HepG2 (cell line): Measurements from ENCODE around the gene TXNDC11. TPM values are rescaled to one million over a fixed set of nuclear protein-coding genes. Genes with fewer than 3 reads are reported as not detected.

ENCODE experiments used
- ESRRA ChIP-seq: sonication (generic); formaldehyde crosslinking; IDR thresholded peaks from 2 replicates; pipeline ENCODE4 v1.5.1; 2020; ENCODE audit warnings: mild to moderate bottlenecking, low read depth, missing genetic modification reagents
- ETV6 ChIP-seq: sonication (generic); formaldehyde crosslinking; conservative IDR thresholded peaks from 2 replicates; pipeline ENCODE4 v1.4.0; 2020; ENCODE audit warnings: missing genetic modification reagents
- FOSL2 ChIP-seq: sonication (generic); formaldehyde crosslinking; IDR thresholded peaks from 2 replicates; pipeline ENCODE4 v1.4.0; 2020; ENCODE audit warnings: missing genetic modification reagents
- HDAC6 ChIP-seq: fragments of 200-600 bp; sonication (generic); IDR thresholded peaks from 2 replicates; pipeline ENCODE4 v1.7.0; 2017; ENCODE audit warnings: mild to moderate bottlenecking, antibody characterized with exemption, low read length, low read depth
- HHEX ChIP-seq: IDR thresholded peaks from 2 replicates; pipeline ENCODE4 v1.6.1; 2016; ENCODE audit warnings: control low read depth
- KLF13 ChIP-seq: sonication (generic); formaldehyde crosslinking; IDR thresholded peaks from 2 replicates; pipeline ENCODE4 v1.4.0; 2020; ENCODE audit warnings: mild to moderate bottlenecking, missing genetic modification reagents
- NFAT5 ChIP-seq: sonication (generic); formaldehyde crosslinking; IDR thresholded peaks from 2 replicates; pipeline ENCODE4 v1.4.0; 2020; ENCODE audit warnings: missing genetic modification reagents
- NR3C1 ChIP-seq: sonication (generic); formaldehyde crosslinking; IDR thresholded peaks from 2 replicates; pipeline ENCODE4 v1.4.0; 2020; ENCODE audit warnings: missing genetic modification reagents
- SAFB2 ChIP-seq: sonication (generic); formaldehyde crosslinking; IDR thresholded peaks from 2 replicates; pipeline ENCODE4 v1.5.1; 2020; ENCODE audit warnings: missing genetic modification reagents, low read depth, mild to moderate bottlenecking, borderline replicate concordance
- SALL2 ChIP-seq: sonication (generic); formaldehyde crosslinking; IDR thresholded peaks from 2 replicates; pipeline ENCODE4 v1.8.1; 2023; ENCODE audit warnings: mild to moderate bottlenecking, missing genetic modification reagents, inconsistent platforms
- TAF15 ChIP-seq: fragments of 200-400 bp; formaldehyde crosslinking; IDR thresholded peaks from one replicate; pipeline ENCODE4 v1.6.1; 2018; ENCODE audit warnings: mild to moderate bottlenecking, low read depth, low read length; ENCODE audit not compliant: poor library complexity, severe bottlenecking
- ZIK1 ChIP-seq: sonication (generic); formaldehyde crosslinking; IDR thresholded peaks from 2 replicates; pipeline ENCODE4 v1.5.0; 2020; ENCODE audit warnings: mild to moderate bottlenecking, low read depth, missing genetic modification reagents, borderline replicate concordance
- ZNF207 ChIP-seq: fragments of 450-650 bp; IDR thresholded peaks from 2 replicates; pipeline ENCODE4 v1.6.1; 2016; ENCODE audit warnings: antibody characterized with exemption, borderline replicate concordance
- ZNF251 ChIP-seq: sonication (generic); formaldehyde crosslinking; IDR thresholded peaks from 2 replicates; pipeline ENCODE4 v1.9.0; 2021; ENCODE audit warnings: mild to moderate bottlenecking, missing genetic modification reagents
- ZNF34 ChIP-seq: sonication (generic); formaldehyde crosslinking; IDR thresholded peaks from 2 replicates; pipeline ENCODE4 v1.4.0; 2020; ENCODE audit warnings: mild to moderate bottlenecking, missing genetic modification reagents, borderline replicate concordance
- ZNF501 ChIP-seq: sonication (generic); formaldehyde crosslinking; IDR thresholded peaks from 2 replicates; pipeline ENCODE4 v1.5.1; 2020; ENCODE audit warnings: mild to moderate bottlenecking, moderate library complexity, missing genetic modification reagents
- polyA plus RNA-seq, 8 experiments: library from polyadenylated mRNA; depleted of rRNA in 3 of 8; stranded (reverse) in 7 of 8; unstranded in 1 of 8; fragments of >200 nt; fragmentation: Illumina TruSeq in 4 of 8; extraction: Trizol in 4 of 8; gene quantifications; 2 replicates each; pipeline versions ENCODE4 v1.2.1 to v1.2.3, GENCODE V29; 2011 to 2016; ENCODE audit warnings: low read depth in 4 of 8, missing spikeins in 1 of 8, mixed read lengths in 1 of 8; ENCODE audit not compliant: insufficient read depth in 1 of 8
- total RNA-seq, 5 experiments: library from RNA; depleted of rRNA; stranded (reverse); fragments of >200 nt; fragmentation: Illumina TruSeq; extraction: Trizol; gene quantifications; 2 replicates each; pipeline ENCODE4 v1.2.3, GENCODE V29; 2016; ENCODE audit warnings: low read depth in 1 of 5
- TF ChIP-seq, protein P1 (sequence below): sonication (generic); formaldehyde crosslinking; IDR thresholded peaks from 2 replicates; pipeline ENCODE4 v1.8.0; 2022; ENCODE audit warnings: low read depth, missing genetic modification reagents
- TF ChIP-seq, protein P2 (sequence below): IDR thresholded peaks from 2 replicates; pipeline ENCODE4 v1.6.1; 2018; ENCODE audit warnings: missing genetic modification reagents
- TF ChIP-seq, protein P3 (sequence below): sonication (generic); formaldehyde crosslinking; IDR thresholded peaks from 2 replicates; pipeline ENCODE4 v1.5.0; 2020; ENCODE audit warnings: mild to moderate bottlenecking, missing genetic modification reagents

Gene TXNDC11
- total and polyA plus RNA-seq, 2 of the 13 experiments (the other 11 are each of a cell fraction or from before 2014, with no cell fraction given), result 74.9 to 123 TPM

DNA sequence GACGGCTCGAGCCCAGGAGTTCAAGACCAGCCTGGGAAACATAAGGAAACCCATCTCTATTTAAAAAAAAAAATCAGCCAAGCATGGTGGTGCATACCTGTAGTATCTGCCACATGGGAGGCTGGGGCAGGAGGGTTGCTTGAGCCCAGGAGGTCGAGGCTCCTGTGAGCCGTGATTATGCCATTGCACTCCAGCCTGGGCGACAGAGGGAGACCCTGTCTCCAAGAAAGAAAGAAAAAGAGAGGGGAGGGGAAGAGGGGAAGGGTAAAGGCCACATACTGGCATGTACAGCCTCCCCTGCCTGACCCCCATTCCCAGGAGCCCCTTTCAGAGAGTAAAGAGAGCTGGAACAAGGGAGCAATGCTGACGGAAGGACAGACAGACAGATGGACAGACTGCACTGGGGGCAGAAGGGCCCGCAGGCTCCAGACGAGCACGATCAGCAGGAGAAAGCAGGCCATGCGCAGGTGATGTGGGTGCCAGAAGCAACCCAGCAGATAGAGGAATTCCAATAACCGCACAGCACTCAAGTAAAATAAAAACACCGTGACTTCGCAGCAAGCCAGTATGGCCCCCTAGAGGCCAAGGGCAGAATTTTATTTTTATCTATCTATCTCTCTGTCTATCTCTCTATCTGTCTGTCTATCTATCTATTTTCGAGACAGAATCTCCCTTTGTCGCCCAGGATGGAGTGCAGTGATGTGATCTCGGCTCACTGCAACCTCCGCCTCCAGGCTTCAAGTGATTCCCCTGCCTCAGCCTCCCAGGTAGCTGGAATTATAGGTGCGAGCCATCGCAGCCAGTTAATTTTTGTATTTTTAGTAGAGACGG, 101.5 kb downstream of the TXNDC11 start (continued):
- TF ChIP-seq NFAT5 (0 out of 2 replicates have a peak, but pooled peaks have one; percentile 25), TAF15 (no peak), ETV6 (CRISPR knock-in tag) (no peak), ZNF501 (CRISPR knock-in tag) (peak; percentile 11; the same call in 1 of the 2 replicates), NR3C1 (CRISPR knock-in tag) (no peak), FOSL2 (CRISPR knock-in tag) (no peak), SALL2 (no peak), ZNF207 (no peak), ESRRA (CRISPR knock-in tag) (no peak), ZNF34 (CRISPR knock-in tag) (no peak), HDAC6 (no peak), ZIK1 (CRISPR knock-in tag) (no peak), HHEX (CRISPR knock-in tag) (no peak), KLF13 (CRISPR knock-in tag) (no peak), SAFB2 (CRISPR knock-in tag) (no peak), ZNF251 (0 out of 2 replicates have a peak, but pooled peaks have one; percentile 56)
- TF ChIP-seq, protein P1, sequence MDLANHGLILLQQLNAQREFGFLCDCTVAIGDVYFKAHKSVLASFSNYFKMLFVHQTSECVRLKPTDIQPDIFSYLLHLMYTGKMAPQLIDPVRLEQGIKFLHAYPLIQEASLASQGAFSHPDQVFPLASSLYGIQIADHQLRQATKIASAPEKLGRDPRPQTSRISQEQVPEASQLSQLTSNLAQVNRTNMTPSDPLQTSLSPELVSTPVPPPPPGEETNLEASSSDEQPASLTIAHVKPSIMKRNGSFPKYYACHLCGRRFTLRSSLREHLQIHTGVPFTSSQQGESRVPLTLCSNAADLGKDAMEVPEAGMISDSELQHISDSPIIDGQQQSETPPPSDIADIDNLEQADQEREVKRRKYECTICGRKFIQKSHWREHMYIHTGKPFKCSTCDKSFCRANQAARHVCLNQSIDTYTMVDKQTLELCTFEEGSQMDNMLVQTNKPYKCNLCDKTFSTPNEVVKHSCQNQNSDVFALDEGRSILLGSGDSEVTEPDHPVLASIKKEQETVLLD (CRISPR knock-in tag), result no peak
- TF ChIP-seq, protein P2, sequence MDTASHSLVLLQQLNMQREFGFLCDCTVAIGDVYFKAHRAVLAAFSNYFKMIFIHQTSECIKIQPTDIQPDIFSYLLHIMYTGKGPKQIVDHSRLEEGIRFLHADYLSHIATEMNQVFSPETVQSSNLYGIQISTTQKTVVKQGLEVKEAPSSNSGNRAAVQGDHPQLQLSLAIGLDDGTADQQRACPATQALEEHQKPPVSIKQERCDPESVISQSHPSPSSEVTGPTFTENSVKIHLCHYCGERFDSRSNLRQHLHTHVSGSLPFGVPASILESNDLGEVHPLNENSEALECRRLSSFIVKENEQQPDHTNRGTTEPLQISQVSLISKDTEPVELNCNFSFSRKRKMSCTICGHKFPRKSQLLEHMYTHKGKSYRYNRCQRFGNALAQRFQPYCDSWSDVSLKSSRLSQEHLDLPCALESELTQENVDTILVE (CRISPR knock-in tag), result peak; percentile 16; the same call in 1 of the 2 replicates
- TF ChIP-seq, protein P3, sequence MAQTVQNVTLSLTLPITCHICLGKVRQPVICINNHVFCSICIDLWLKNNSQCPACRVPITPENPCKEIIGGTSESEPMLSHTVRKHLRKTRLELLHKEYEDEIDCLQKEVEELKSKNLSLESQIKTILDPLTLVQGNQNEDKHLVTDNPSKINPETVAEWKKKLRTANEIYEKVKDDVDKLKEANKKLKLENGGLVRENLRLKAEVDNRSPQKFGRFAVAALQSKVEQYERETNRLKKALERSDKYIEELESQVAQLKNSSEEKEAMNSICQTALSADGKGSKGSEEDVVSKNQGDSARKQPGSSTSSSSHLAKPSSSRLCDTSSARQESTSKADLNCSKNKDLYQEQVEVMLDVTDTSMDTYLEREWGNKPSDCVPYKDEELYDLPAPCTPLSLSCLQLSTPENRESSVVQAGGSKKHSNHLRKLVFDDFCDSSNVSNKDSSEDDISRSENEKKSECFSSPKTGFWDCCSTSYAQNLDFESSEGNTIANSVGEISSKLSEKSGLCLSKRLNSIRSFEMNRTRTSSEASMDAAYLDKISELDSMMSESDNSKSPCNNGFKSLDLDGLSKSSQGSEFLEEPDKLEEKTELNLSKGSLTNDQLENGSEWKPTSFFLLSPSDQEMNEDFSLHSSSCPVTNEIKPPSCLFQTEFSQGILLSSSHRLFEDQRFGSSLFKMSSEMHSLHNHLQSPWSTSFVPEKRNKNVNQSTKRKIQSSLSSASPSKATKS (CRISPR knock-in tag), result 0 out of 2 replicates have a peak, but pooled peaks have one; percentile 8
